K562 (cell line): ENCODE measurements around the gene ZC3H6. TPM values are rescaled to one million over a fixed set of nuclear protein-coding genes. Genes with fewer than 3 reads are reported as not detected.

Experiments
- ARID3B ChIP-seq: fragments of 250-450 bp; sonication (Bioruptor Pico); IDR thresholded peaks from 2 replicates; pipeline ENCODE4 v1.4.0; 2020; ENCODE audit warnings: borderline replicate concordance
- BACH1 ChIP-seq: fragments of 200-800 bp; sonication (Bioruptor generic); IDR thresholded peaks from 2 replicates; pipeline ENCODE4 v1.6.1; 2016; ENCODE audit warnings: missing genetic modification characterization, missing compliant biosample characterization
- EGR1 ChIP-seq: fragments of 450-650 bp; conservative IDR thresholded peaks from 2 replicates; pipeline ENCODE4 v1.6.1; 2017; ENCODE audit warnings: mild to moderate bottlenecking
- FOXJ2 ChIP-seq: fragments of 200-800 bp; sonication (Bioruptor generic); IDR thresholded peaks from 2 replicates; pipeline ENCODE4 v1.6.1; 2016; ENCODE audit warnings: missing genetic modification characterization, missing compliant biosample characterization
- GABPA ChIP-seq: fragments of 200-800 bp; sonication (Bioruptor generic); conservative IDR thresholded peaks from 2 replicates; pipeline ENCODE4 v1.6.1; 2016; ENCODE audit warnings: low read depth, missing genetic modification characterization, missing compliant biosample characterization
- JUND ChIP-seq, 2 experiments: IDR thresholded peaks; 2 replicates in 1 of 2; 3 replicates in 1 of 2; pipeline ENCODE4 v1.6.1; 2011; ENCODE audit warnings: borderline replicate concordance in 2 of 2, low read depth in 2 of 2, low read length in 2 of 2, improper control_type of control experiment in 1 of 2, missing biosample characterization in 1 of 2, missing genetic modification characterization in 1 of 2, missing genetic modification reagents in 1 of 2
- KAT8 ChIP-seq: fragments of 450-650 bp; IDR thresholded peaks from 2 replicates; pipeline ENCODE4 v1.6.1; 2016; ENCODE audit warnings: low read depth, mild to moderate bottlenecking
- KDM4B ChIP-seq, 2 experiments: fragments of 450-650 bp in 1 of 2; sonication (generic) in 1 of 2; IDR thresholded peaks; 2 replicates each; pipeline ENCODE4 v1.6.1; 2016 to 2017; ENCODE audit warnings: borderline replicate concordance in 2 of 2, antibody characterized with exemption in 1 of 2, low read depth in 1 of 2, mild to moderate bottlenecking in 1 of 2
- MCM2 ChIP-seq: fragments of 450-650 bp; IDR thresholded peaks from 2 replicates; pipeline ENCODE4 v1.6.1; 2017; ENCODE audit warnings: low read depth, mild to moderate bottlenecking
- MED1 ChIP-seq: sonication (generic); formaldehyde crosslinking; IDR thresholded peaks from 2 replicates; pipeline ENCODE4 v1.8.1; 2023; ENCODE audit warnings: missing genetic modification reagents, borderline replicate concordance
- NFXL1 ChIP-seq: fragments of 450-650 bp; formaldehyde crosslinking; IDR thresholded peaks from 2 replicates; pipeline ENCODE4 v1.4.0; 2021; ENCODE audit warnings: mild to moderate bottlenecking
- PML ChIP-seq: IDR thresholded peaks from 2 replicates; pipeline ENCODE4 v1.6.1; 2012; ENCODE audit warnings: low read length, inconsistent platforms
- RFX1 ChIP-seq: fragments of 450-650 bp; IDR thresholded peaks from 2 replicates; pipeline ENCODE4 v1.6.1; 2016; ENCODE audit warnings: mild to moderate bottlenecking, moderate library complexity
- SMC3 ChIP-seq: conservative IDR thresholded peaks from 2 replicates; pipeline ENCODE4 v1.6.1; 2011; ENCODE audit warnings: low read depth, low read length, improper control_type of control experiment; ENCODE audit not compliant: insufficient read depth
- SRSF9 ChIP-seq: fragments of 200-400 bp; formaldehyde crosslinking; IDR thresholded peaks from 2 replicates; pipeline ENCODE4 v1.6.1; 2017; ENCODE audit warnings: low read depth, low read length, borderline replicate concordance
- VEZF1 ChIP-seq: fragments of 200-800 bp; sonication (Bioruptor generic); IDR thresholded peaks from 2 replicates; pipeline ENCODE4 v1.6.1; 2017; ENCODE audit warnings: missing genetic modification characterization, missing compliant biosample characterization
- ZNF133 ChIP-seq: fragments of 250-450 bp; sonication (Bioruptor Pico); IDR thresholded peaks from 2 replicates; pipeline ENCODE4 v1.4.0; 2020; ENCODE audit warnings: mild to moderate bottlenecking
- ZNF445 ChIP-seq: fragments of 250-450 bp; sonication (Bioruptor Pico); IDR thresholded peaks from 2 replicates; pipeline ENCODE4 v1.4.0; 2020; ENCODE audit warnings: low read depth, mild to moderate bottlenecking, moderate library complexity
- ZNF696 ChIP-seq: fragments of 250-450 bp; sonication (Bioruptor Pico); conservative IDR thresholded peaks from 2 replicates; pipeline ENCODE4 v1.4.0; 2020; ENCODE audit warnings: mild to moderate bottlenecking, moderate library complexity
- ZNF707 ChIP-seq: fragments of 250-450 bp; sonication (Bioruptor Pico); conservative IDR thresholded peaks from 2 replicates; pipeline ENCODE4 v1.8.0; 2022; ENCODE audit warnings: inconsistent platforms, mild to moderate bottlenecking, moderate library complexity
- polyA plus RNA-seq, 8 experiments: library from polyadenylated mRNA; depleted of rRNA in 4 of 8; stranded (reverse) in 5 of 8; unstranded in 3 of 8; fragments of >200 nt; fragmentation: Nextera tagmentation in 2 of 8; fragmentation: Illumina TruSeq in 1 of 8; extraction: Ambion mirVana in 2 of 8; extraction: Trizol in 1 of 8; gene quantifications; 2 replicates each; pipeline versions ENCODE4 v1.2.1 to v1.2.3, GENCODE V29; 2011 to 2014; ENCODE audit warnings: inconsistent platforms in 1 of 8, missing spikeins in 1 of 8
- total RNA-seq, 7 experiments: library from RNA; depleted of rRNA in 6 of 7; stranded (reverse); fragments of >200 nt in 6 of 7; fragmentation: Illumina TruSeq in 2 of 7; extraction: Trizol in 2 of 7; gene quantifications; 2 replicates each; pipeline versions ENCODE4 v1.2.1 to v1.2.3, GENCODE V29; 2011 to 2021; ENCODE audit warnings: low replicate concordance in 1 of 7
- TF ChIP-seq, protein P1 (sequence below): IDR thresholded peaks from 2 replicates; pipeline ENCODE4 v1.6.1; 2011; ENCODE audit not compliant: insufficient read length; ENCODE audit errors: extremely low read depth

The ZC3H6 gene
- total and polyA plus RNA-seq, 9 of the 15 experiments (the other 6 are each of a cell fraction or from before 2014, with no cell fraction given), result 0.45 to 1.9 (median 1.5) TPM

DNA sequence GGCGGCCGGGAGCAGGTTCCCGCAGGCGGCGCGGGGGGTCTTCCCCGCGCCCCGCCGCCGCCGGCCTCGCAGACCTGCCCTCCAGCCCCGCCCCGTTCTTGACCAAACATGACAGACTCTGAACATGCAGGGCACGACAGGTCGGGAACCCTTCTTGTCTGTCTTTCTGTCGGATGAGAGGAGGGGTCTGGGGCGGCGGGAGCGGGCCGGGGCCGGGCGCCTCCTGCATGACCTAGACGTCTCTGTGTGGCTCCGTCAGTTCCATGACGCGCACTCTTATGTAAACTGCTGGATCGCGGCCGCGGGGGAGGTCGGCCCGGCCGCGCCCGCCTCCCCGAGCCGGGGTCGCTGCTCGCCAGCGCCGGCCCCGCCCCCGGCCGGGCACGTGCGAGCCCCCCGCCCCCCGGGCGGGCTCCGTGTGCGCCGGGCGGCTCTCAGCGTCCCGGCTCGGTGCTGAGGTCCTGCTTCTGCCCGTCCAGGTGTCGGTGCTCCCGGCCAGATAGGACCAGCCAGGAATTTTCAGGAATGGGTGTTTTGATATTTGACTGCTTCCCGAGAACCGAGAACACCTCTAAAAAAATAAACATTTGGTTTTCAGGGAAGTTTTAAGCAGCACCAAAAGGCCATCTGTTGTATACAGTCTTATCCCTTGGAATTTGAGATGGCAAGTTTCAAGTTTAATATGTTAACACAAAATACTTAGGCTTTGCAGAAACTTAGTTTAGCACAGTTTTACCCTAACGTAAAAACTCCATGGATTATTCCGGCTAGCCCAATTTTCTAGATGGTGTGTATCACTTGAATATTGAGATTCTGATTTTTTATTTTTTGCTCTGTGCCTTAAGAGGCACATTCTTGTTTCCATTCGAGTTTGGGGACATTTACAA is 733 bp downstream of the ZC3H6 start (continued):
- TF ChIP-seq VEZF1 (CRISPR knock-in tag), result peak; percentile 88
- no peak for TF ChIP-seq ZNF445
- no peak for TF ChIP-seq FOXJ2 (tag)
- no peak for TF ChIP-seq GABPA (tag)
- no peak for TF ChIP-seq EGR1
- no peak for TF ChIP-seq MCM2
- TF ChIP-seq, protein P1, sequence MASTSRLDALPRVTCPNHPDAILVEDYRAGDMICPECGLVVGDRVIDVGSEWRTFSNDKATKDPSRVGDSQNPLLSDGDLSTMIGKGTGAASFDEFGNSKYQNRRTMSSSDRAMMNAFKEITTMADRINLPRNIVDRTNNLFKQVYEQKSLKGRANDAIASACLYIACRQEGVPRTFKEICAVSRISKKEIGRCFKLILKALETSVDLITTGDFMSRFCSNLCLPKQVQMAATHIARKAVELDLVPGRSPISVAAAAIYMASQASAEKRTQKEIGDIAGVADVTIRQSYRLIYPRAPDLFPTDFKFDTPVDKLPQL, result no peak
- no peak for TF ChIP-seq KDM4B (IDR thresholded peaks at IDR 0.05; ENCODE audit: borderline replicate concordance in 2 of 2, low read depth in 1 of 2)
- no peak for TF ChIP-seq SRSF9
- TF ChIP-seq ZNF696 (CRISPR knock-in tag), result no peak
- no peak for TF ChIP-seq ZNF133 (CRISPR knock-in tag)
- no peak for TF ChIP-seq ZNF707 (CRISPR knock-in tag)
- no peak for TF ChIP-seq KAT8
- no peak; the same call in 1 of the 2 replicates for TF ChIP-seq BACH1 (tag)
- 0 out of 2 replicates have a peak, but pooled peaks have one; percentile 15 for TF ChIP-seq JUND (IDR thresholded peaks at IDR 0.05; ENCODE audit: borderline replicate concordance, low read depth, low read length)
- TF ChIP-seq JUND (tag; IDR thresholded peaks at IDR 0.05; ENCODE audit: borderline replicate concordance, low read depth, low read length), result no peak; the same call in 2 of the 3 replicates
- TF ChIP-seq RFX1, result no peak
- TF ChIP-seq NFXL1 (CRISPR knock-in tag), result no peak
- TF ChIP-seq PML, result no peak
- TF ChIP-seq ARID3B (CRISPR knock-in tag), result no peak
- TF ChIP-seq MED1 (CRISPR knock-in tag), result no peak
- TF ChIP-seq SMC3, result no peak
